NCI-H1105 treated with DMSO at 0.1 percent for 48 hours (cell line): ENCODE data around the gene TNFRSF1A.
"Not testable (repeated sequence)": the region's sequence is repeated elsewhere in the genome, so short reads cannot be mapped to it uniquely, and the experiment has no call there.

Experiments
- DNase-seq: peaks from one replicate; lab custom pipeline; 2025; lab: John Stamatoyannopoulos, UW

The TNFRSF1A gene

DNA sequence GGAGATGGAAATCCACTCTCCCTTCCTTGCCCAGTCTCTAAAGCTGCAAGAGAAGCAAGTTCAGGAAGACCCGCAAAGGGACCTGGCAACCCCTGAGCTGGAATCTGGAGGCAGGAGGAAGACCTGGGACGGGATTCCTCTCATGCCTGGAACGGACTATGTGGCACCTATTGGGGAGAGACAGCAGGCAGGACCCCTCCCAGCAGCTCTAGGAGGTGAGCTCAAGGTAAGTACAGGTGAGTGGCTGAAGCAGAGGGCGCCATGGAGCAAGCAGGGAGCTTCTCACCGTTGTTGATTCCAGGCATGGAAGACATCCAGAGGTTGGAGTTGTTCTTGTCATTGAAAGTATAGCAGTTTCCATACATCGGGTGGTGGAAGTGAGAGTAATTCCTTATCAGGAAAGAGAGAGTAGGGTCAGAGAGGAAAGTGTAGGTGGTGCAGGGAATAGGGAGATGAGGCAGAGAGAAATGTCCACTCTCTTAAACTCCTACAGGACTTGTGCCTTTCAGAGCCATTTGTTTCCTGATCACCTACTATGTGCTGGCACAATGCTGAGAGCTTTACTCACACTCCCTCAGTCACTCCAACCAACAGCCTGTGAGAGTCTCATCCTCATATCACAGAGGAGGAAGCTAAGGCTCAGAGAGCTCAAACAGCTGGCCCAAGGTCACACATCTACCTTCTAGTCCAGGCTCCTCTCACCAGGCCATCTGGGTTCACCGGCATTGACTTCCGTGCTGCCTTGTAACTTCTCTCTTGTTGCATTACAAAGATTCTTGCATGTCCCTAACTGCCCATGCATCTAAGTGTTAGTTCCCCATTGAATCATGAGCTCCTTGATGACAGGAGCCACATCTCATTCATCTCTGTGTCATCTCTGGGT is 13.9 kb upstream of the TNFRSF1A start:
- no peak for DNase-seq

- DNase-seq = no peak
These were observed 12.9 kb upstream of the TNFRSF1A start for GRCh38 chr12:6354495-6355393.

DNA sequence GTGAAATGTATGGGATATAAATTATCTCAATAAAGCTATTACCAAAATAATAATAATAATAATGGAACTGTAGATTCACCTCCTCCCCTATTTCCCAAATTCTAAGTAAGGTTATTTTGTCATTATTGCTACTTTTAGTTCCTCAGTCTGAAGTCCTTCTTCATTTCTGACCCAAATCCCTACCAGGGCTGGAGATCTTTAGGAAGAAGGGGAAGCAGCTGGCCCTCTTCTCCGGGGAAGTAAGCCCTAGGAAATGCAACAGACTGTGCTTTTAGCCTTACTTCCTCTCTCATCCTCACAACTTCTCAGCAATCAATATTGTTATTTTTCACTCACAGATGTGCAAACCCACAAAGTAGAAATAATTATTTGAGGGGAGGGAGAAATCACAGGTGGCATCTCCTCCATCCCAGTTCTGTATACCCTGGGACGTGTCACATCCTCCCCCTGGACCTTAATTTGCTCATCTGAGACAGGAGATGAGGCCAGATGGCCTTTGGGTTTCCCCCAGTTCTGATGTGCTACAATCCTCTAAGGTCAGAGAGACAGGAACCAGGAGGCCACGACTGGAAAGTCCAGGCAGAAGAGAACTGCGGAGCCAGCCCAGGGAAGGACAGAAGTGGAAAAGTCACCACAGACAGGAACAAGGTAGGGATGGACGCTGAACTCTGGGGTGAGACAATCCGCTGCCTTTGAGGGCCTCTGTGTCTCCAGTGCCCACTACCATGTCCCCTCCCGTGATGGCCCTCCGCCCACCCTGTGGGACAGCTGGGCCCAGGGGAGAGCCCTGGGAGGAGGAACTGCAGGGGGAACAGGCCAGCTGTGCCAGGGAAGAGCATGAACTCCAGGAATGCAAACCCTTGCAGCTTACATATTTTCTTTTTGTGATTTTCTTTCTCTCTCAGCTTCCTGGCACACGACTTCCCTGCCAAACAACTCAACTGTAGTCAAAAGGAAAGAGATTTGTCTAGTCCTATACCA is 10.6 kb upstream of the TNFRSF1A start:
- DNase-seq = no peak

DNA sequence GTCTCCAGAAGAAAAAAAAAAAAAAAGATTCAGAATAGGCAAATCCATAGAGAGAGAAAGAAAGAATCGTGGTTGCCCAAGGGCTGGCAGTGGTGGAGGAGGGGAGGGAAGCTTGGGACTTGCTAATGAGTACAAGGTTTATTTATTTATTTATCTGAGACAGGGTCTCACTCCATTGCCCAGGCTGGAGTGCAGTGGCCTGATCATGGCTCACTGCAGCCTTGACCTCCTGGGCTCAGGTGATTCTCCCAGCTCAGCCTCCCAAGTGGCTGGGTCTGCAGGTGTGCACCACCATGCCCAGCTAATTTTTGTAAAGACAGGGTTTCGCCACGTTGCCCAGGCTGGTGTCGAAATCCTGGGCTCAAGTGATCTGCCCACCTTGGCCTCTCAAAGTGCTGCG is 9.7 kb upstream of the TNFRSF1A start:
- no peak for DNase-seq

DNA sequence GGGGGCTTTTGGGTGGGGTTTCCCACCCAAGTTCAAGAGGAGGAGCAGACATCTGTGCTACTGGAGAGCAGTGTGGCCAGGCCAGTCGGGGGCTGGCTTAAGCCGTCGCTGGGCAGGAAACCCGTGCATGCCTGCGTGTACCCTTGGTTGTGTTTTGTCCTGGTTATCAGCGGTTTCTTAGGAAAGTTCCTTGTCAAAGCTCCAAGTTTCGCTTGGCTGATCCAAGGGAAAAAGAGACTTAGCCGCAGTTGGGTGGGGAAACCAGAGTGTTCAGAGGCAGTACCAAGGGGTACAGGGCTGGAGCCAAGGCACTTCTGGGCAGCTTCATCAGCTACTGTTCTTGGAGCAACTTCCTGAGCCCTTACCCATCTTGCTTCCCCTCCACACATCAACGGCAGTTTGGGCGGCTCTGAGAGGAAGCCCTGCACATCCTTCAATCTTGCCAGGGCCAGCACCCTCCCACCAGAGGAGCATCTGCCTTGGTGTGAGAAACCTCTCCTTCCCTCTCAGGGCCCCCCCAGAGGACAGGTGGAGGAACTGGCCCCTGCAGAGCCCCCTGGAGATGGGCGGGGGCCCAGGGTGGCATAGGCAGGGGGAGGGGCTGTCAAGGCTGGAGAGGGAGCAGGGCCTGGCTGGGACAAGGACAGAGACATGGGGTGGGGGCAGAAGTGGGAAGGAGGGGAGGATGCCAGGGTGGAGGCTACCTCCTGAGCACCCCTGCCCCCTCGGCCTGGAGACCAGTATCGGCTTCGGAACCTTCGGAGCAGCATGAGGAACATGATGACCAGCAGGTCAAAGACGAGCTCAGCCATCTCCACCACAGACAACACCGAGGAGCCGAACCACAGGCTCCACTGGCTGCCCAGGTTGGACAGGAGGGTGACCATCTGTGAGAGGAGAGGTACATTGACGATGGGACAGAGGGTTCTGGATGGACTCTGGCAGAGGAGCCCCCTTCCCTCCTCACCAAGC is 5.8 kb upstream of the TNFRSF1A start:
- DNase-seq = no peak

- no peak for DNase-seq
These were observed 5.1 kb upstream of the TNFRSF1A start for GRCh38 chr12:6346942-6347341.

DNA sequence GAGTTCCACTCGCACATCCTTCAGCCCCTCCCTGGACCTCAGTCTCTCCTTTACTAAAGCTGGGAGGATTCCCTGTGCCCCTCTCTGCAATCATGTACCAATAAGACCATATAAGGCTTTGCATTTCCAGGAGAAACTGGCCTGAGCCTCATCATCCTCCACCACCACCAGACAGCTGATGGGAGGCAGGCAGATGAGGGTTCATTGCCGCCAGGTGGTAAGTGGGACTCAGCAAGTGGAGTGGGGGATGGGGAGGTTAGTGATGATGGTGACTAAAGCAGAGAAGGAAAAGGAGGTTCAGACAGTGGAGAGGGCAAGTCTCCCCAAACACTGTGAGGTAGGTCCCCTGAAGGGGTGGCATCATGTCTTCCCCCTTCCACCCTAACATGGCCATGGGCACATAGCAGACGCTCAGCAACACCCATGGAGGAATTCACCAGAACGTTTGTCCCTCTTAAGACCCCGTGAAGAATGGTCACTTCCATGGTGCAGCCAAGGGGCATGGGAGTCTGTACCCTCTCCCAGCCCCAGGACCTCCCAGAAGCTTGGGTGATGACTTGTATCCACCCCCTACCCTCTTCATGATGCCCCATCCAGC is 4.5 kb upstream of the TNFRSF1A start:
- DNase-seq = no peak

GRCh38 chr12:6345319-6346091 is 3.6 kb upstream of the TNFRSF1A start:
- DNase-seq = no peak

DNA sequence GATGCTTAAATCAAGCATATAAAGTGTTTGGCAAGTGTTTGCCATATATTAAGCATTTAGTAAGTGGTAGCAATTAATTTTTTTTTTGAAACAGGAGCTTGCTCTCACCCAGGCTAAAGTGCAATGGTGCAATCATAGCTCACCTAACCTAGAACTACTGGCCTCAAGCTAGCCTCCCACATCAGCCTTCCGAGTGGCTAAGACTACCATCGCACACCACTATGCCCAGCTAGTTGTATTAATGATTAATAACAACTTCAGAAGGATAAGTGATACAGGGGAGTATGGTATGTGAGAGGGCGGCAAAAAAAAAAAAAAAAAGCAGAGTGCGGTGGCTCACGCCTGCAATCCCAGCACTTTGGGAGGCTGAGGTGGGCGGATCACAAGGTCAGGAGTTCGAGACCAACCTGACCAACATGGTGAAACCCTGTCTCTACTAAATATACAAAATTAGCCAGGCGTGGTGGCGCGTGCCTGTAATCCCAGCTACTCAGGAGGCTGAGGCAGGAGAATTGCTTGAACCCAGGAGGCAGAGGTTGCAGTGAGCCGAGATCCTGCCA is 2.3 kb upstream of the TNFRSF1A start:
- not testable (repeated sequence) for DNase-seq

DNA sequence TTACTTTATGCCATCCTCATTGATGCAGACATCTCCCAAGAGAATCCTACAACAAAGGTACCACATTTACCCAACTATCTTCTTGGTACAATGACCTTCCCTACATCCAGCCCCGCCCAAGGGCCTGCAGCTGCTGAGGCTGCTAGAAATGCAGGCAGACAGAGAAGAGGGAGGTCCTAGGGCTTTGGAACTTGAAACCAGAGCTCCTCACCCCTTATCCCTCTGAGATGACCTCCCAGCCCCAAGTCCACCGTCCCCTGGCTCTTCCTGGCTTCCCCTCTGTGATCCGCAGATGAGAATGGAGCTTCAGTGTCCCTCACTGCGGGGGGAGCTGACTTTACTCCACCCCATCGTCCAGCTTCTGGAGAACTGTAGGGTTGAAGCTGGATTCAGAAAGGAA is 1.6 kb upstream of the TNFRSF1A start:
- DNase-seq = no peak

DNA sequence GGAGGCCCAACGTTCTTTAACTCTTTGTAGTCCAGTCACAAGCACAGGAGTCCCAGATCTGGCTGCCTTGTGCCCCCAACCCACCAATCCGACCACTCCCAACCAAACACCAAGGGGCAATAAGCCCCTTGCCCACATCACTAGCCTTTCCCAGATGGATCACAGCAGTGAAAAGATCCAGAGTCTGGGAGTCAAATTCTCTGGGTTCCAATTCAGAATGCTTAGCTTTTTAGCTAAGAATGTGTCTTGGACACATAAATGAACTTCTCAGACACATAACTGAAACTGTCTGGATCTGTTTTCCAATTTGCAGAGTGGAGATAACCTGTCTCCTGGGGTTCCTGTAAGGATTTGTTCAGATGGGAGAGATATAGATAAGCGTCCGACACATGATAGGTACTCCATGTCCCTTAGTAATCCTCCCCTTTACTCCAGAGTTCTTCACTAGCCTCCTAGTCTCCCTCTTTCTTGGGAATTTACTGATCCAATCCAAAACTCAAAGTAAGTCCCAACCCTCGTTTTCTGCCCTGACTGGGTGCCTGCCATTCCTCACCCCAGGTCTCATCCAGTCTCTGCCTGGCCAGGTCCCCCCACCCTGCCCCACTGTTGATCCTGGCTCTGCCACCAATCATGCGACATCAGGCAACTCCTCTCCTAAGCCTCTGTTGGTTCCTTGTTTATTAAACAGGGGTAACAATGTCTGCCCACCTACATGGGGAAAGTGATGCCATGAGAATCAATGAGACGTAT is 439 bp upstream of the TNFRSF1A start:
- DNase-seq = no peak

DNA sequence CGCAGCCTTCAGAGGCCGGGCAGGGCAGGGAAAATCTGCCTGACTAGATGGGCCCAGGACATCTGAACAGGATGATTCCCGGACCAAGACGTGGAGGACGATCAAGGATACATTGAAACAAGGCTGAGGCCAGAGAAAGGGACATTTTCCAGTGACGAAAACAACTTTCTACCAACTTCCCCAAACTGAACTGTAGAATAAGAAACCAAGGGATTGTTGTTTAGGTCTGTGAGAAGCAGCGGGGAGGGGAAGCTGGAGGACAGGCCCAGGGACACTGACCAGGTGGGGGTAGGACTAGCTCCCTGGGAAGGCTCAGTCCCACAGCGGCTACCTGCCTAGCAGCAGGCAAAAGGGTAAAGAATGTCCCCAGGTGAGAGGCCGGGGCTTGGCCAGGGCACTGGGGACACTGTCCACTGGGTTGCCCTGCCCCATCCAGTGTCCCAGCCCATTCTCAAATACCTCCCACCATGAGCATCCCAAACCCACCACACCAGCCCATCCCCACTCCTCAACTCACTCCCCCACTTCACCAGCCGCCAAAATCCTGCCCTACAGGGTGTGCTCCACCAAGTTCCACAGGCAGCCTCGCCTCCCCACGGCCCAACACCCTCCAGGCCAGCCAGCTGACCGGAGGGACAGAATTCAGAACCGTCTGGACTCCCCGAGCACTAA is 995 bp downstream of the TNFRSF1A start:
- no peak for DNase-seq

GRCh38 chr12:6340032-6340638 is 1.7 kb downstream of the TNFRSF1A start:
- no peak for DNase-seq

DNA sequence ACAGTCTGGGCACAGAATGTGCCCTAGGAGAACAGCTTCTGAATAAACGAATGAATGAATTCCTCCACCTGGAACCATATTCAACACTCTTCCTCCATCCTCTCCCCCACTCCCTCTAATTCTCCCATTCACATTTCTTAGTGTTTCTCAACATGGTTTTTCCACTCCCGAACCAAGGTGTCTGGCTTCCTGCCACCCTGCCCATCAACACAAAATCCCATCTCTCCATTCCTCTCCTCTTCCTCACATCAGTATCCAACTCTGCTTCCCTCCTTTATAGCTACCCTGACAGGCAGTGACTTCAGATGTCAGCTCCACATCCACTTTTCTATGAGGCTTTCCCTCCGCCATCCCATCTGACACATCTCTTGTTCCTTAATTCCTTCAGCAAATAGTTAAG is 2.9 kb downstream of the TNFRSF1A start:
- no peak for DNase-seq

DNA sequence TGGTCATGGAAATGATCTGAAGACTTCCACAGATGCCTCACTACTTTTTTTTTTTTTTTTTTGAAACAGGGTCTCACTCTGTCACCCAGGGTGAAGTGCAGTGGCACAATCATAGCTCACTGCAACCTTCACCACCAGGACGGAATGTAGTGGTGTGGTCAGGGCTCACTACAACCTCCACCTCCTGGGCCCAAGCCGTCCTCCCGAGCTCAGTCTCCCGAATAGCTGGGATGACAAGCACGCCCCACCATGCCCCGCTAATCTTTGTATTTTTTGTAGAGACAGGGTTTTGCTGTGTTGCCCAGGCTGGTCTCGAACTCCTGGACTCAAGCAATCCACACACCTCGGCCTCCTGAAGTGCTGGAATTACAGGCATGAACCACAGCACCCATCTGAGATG is 3.3 kb downstream of the TNFRSF1A start:
- DNase-seq = not testable (repeated sequence)

DNA sequence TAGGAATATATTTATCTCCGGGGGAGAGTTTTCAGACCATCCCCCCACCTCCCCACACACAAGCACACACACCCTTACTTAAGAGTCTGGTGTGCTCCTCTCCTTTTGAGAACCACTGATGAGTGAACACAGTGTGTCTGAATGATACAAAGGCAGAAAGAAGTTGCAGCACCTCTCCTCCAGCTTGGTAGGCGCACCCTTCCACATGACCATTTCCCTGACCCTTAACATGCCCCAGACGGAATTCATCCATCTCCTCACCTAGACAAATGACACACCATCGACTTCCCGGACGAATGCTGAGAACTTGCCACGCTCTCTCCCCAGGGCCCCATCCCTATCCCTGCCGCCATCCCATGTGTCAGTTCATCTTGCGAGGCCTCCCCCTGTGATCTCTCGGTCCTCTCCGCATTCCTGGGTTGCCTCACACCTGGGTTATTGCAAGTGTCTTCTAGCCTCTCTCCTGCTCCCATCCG is 3.9 kb downstream of the TNFRSF1A start:
- no peak for DNase-seq
